Heart left ventricle (tissue), 16 donors: ENCODE results near the gene LINC01488. TPM values are rescaled to one million over a fixed set of nuclear protein-coding genes. Genes with fewer than 3 reads are reported as not detected.

Source experiments
- ATAC-seq, 4 donors: fragments of 200-7000 bp; cut with Tn5 transposase; one replicate each; pipeline ENCODE4 v1.9.1; 2020 to 2022; ENCODE audit warnings: moderate library complexity in 4 of 4, mild to moderate bottlenecking in 3 of 4, moderate number of reproducible peaks in 1 of 4
- DNase-seq, 5 donors: peaks; one replicate each; pipeline ENCODE4 v3.0.0-alpha.2; 2020
- H3K27ac ChIP-seq, 12 donors: fragments of 200-600 bp; sonication (generic) in 4 of 12; one replicate each; pipeline versions ENCODE4 v1.5.0 to v1.8.0; 2016 to 2022; ENCODE audit warnings: mild to moderate bottlenecking in 2 of 12
- H3K27me3 ChIP-seq, 9 donors: fragments of 200-600 bp; sonication (generic) in 2 of 9; one replicate each; pipeline versions ENCODE4 v1.5.1 to v1.8.0; 2016 to 2022; ENCODE audit warnings: mild to moderate bottlenecking in 3 of 9
- H3K36me3 ChIP-seq, 9 donors: fragments of 200-600 bp; sonication (generic) in 2 of 9; one replicate each; pipeline versions ENCODE4 v1.5.0 to v1.8.0; 2018 to 2022; ENCODE audit warnings: mild to moderate bottlenecking in 2 of 9
- H3K4me1 ChIP-seq, 12 donors: fragments of 200-600 bp; sonication (generic) in 4 of 12; one replicate each; pipeline versions ENCODE4 v1.5.0 to v1.8.0; 2016 to 2022; ENCODE audit warnings: mild to moderate bottlenecking in 3 of 12
- H3K4me3 ChIP-seq, 12 donors: fragments of 200-600 bp; sonication (generic) in 4 of 12; one replicate each; pipeline versions ENCODE4 v1.5.0 to v1.8.0; 2017 to 2022; ENCODE audit warnings: mild to moderate bottlenecking in 9 of 12, moderate library complexity in 4 of 12
- H3K9me3 ChIP-seq, 12 donors: fragments of 200-600 bp; sonication (generic) in 4 of 12; one replicate each; pipeline versions ENCODE4 v1.5.0 to v1.8.0; 2016 to 2022; ENCODE audit warnings: mild to moderate bottlenecking in 1 of 12
- POLR2A ChIP-seq, 2 donors: fragments of 450-650 bp; IDR thresholded peaks; one replicate each; pipeline ENCODE4 v1.6.1; 2017; ENCODE audit warnings: antibody characterized with exemption in 2 of 2, mild to moderate bottlenecking in 2 of 2, moderate library complexity in 2 of 2
- WGBS, 4 donors: extraction: QIAGEN DNeasy Blood & Tissue Kit in 2 of 4; methylation state at CpG; one replicate each; pipeline versions ENCODE4 v1.1.5 to v1.1.7; 2013 to 2018; 5-methylcytosine and 5-hydroxymethylcytosine counted together
- intact Hi-C, 10 donors: fragments of 100-400 bp; cut with DNase I; formaldehyde crosslinking; loops; one replicate each; pipeline versions ENCODE4 v1.11.1 to v1.14.2; 2022
- polyA plus RNA-seq, 2 donors: library from polyadenylated mRNA; stranded (reverse); fragments of 200-250 nt; gene quantifications; one replicate each; pipeline ENCODE4 v1.2.3, GENCODE V29; 2013
- total RNA-seq, 9 donors: library from RNA; depleted of rRNA in 2 of 9; stranded (reverse); fragments of >200 nt in 2 of 9; fragmentation: NEBNext Ultra II Directional in 3 of 9; extraction: Animal tissue kit (Norgen Biotek cat#: 25700) in 3 of 9; gene quantifications; one replicate each; pipeline versions ENCODE4 v1.1.0 to v1.2.4, GENCODE V29; 2016 to 2023
- TF ChIP-seq, protein P1 (sequence below), 12 donors: fragments of 200-600 bp; sonication (generic) in 4 of 12; IDR thresholded peaks; one replicate each; pipeline versions ENCODE4 v1.5.0 to v1.8.0; 2018 to 2022; ENCODE audit warnings: antibody characterized with exemption in 12 of 12, mild to moderate bottlenecking in 5 of 12
- donor health status: ischemic (EF 13 %, LVEDD 7.1; RV severe dilation, severe dysfunction).
- donor health status: healthy with polysubstance abuse.
- donor health status: DM: no; HTN: yes; CAD: no.
- donor health status: DM: no; HTN: no; CAD: no.
- donor health status: ischemic (EF 25% LVEDD 6.9; RV normal size, moderate dysfunction).
- donor health status: ischemic (EF 25% LVEDD 5.7; RV mildly dilated, moderate dysfunction).
- donor health status: healthy.
- donor health status: DM: yes; HTN: yes; CAD: no.
- donor health status: ischemic (EF 35%, LVEDD 5.7; RV mildly dilated, moderate dysfunction).
- donor health status: nonischemic (EF 11% LVEDD 7.7; RV severe dilation, severe dysfunction).
- donor health status: DM: yes; HTN: yes; CAD: no.
- donor health status: PGD.
- donor health status: ischemic (EF 29% LVEDD 5.4; RV normal size, mild dysfunction).
- donor health status: nonischemic (EF 23%, LVEDD 6.1; RV moderate dilation, normal function).

The LINC01488 gene
- total and polyA plus RNA-seq, 11 donors: 0.04 to 0.42 (median 0.14) TPM; not detected in 5

DNA sequence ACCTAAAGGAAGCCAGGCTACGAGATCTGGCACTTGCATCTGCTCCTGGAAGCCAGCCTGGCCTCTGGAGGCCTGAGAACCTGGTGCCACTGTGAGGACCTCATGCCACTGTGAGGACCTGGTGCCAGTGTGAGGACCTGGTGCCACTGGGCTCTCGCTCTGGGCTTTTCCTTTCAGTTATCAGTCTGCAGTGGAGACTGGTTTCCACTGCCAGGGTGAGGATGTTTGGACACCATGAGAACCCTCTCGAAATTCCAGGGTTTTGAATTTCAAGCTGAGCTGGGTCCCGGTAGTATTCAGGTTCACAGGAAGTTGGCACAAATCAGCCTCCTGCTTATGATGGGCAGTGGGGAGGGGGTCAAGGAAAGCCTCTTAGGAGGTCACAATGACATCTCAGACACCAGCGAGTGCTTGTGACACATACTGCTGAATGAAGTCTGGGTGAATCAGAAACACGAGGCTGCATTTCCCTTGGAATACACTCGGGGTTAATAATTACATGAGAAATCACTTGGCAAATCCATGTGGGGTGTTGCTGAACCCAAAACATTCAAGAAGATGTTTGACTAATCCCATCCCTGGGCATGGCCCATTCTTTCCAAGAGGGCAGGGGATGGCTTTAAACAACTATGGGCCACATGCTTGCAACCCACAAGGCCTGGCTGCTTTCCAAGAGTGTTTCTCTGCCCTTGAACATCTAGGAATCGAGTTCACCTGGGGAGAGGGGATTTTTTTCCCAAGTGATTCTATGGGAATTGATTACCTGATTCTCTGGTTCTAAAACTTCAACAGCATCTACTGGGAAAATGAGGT, 60.2 kb downstream of the LINC01488 start:
- DNase-seq: no peak
- Histone ChIP-seq H3K9me3 (no peaks in the 10 kb centered on the region), H3K36me3 (no peaks in the 10 kb centered on the region), H3K27me3 (no peaks in the 10 kb centered on the region), H3K4me3 (no peak overlapping the region), H3K27ac (no peak overlapping the region), H3K4me1 (peaks cover 0 to 39% (median 30%) of the 10 kb centered on the region in 12 donors)
- WGBS, 4 donors: 57 to 65% (median 60%) methylated on average over 8 of the region's 8 CpGs
- no peak for ATAC-seq
- TF ChIP-seq, protein P1, sequence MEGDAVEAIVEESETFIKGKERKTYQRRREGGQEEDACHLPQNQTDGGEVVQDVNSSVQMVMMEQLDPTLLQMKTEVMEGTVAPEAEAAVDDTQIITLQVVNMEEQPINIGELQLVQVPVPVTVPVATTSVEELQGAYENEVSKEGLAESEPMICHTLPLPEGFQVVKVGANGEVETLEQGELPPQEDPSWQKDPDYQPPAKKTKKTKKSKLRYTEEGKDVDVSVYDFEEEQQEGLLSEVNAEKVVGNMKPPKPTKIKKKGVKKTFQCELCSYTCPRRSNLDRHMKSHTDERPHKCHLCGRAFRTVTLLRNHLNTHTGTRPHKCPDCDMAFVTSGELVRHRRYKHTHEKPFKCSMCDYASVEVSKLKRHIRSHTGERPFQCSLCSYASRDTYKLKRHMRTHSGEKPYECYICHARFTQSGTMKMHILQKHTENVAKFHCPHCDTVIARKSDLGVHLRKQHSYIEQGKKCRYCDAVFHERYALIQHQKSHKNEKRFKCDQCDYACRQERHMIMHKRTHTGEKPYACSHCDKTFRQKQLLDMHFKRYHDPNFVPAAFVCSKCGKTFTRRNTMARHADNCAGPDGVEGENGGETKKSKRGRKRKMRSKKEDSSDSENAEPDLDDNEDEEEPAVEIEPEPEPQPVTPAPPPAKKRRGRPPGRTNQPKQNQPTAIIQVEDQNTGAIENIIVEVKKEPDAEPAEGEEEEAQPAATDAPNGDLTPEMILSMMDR (IDR thresholded peaks at IDR 0.05): no peak
- no peak for TF ChIP-seq POLR2A (IDR thresholded peaks at IDR 0.05)
- intact Hi-C loops: loop anchor here in 2 of 10 donors (5.0 to 10.0 kb wide), 2 partner anchors 94 to 97 kb away; no protein-coding TSS in a partner anchor

DNA sequence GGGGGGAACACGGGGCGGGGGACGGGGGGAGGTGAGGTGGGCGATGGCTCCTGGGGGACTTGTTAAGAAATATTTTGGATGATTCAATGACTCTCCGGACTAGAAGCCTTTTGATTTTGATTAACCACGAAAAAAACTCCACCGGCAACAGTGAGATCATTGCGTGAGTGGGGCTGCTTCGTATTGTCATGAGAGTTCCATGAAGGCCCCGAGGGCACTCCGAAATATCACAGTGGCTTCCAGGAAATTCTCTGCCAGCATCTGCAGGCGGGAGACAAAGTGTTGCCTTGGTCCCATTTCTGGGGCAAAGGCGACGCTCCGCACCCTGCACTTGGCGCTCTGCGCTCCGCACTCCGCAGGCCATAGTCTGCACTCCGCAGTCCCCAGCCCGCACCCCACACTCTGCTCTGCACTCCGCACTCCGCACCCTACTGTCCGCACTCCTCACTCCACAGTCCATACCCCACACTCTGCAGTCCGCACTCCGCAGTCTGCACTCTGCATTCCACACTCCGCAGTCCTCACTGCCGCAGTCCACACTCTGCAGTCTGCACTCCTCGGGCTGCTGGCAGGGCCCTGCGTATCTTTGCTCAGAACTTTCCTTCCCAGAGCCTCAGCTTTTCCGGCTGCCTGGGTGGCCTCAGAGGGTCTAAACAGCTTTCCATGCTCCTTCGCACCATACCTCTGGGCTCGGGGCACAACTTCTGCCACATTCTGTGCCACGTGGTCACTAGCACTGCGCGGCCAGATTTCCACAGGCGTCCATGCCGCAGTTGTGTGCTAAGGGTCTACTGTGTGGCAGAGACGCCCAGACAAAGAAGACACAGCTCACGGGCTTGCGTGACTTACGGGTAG, 61.1 kb downstream of the LINC01488 start:
- no peak for ATAC-seq
- H3K27ac ChIP-seq: no peak overlapping the region
- H3K9me3 ChIP-seq: no peaks in the 10 kb centered on the region
- 90 to 94% (median 92%) methylated on average over 42 of the region's 42 CpGs for WGBS, 4 donors
- no peak for DNase-seq
- TF ChIP-seq POLR2A (IDR thresholded peaks at IDR 0.05): no peak
- TF ChIP-seq, protein P1 (IDR thresholded peaks at IDR 0.05): no peak
- intact Hi-C loops: loop anchor here in 2 of 10 donors (5.0 to 10.0 kb wide), 2 partner anchors 95 to 98 kb away; no protein-coding TSS in a partner anchor
- no peaks in the 10 kb centered on the region for H3K27me3 ChIP-seq
- peaks cover 0 to 39% (median 30%) of the 10 kb centered on the region in 12 donors for H3K4me1 ChIP-seq
- H3K36me3 ChIP-seq: no peaks in the 10 kb centered on the region
- no peak overlapping the region for H3K4me3 ChIP-seq

Other genes starting within 250 kb of the LINC01488 start
- under 1 TPM in 2 of 9 donors, not detected in 7; 0.37 to 0.88 TPM for gene MYEOV, start 187.5 kb upstream of the LINC01488 start, total RNA-seq
- under 1 TPM; 0.08 TPM for gene MYEOV, start 187.5 kb upstream of the LINC01488 start, polyA plus RNA-seq
- gene CCND1, start 159.5 kb downstream of the LINC01488 start, total RNA-seq: 100 to 1,000 TPM; 104 to 312 (median 162) TPM
- gene CCND1, start 159.5 kb downstream of the LINC01488 start, polyA plus RNA-seq: 10 to 100 TPM; 27.9 to 50.5 TPM
- 10 to 100 TPM in 1 of 9 donors, 1 to 10 TPM in 8; 4.1 to 13.4 (median 8.4) TPM for gene LTO1, start 193.7 kb downstream of the LINC01488 start, total RNA-seq
- gene LTO1, start 193.7 kb downstream of the LINC01488 start, polyA plus RNA-seq: 10 to 100 TPM; 10.9 to 14.4 TPM
- gene FGF19, start 222.4 kb downstream of the LINC01488 start, total RNA-seq: not detected
- not detected for gene FGF19, start 222.4 kb downstream of the LINC01488 start, polyA plus RNA-seq